K562 (cell line): Measurements from ENCODE around the gene LCP2. TPM values are rescaled to one million over a fixed set of nuclear protein-coding genes. Genes with fewer than 3 reads are reported as not detected.

ENCODE experiments used
- ATAC-seq: fragments of 200-7000 bp; cut with Tn5 transposase; 3 replicates; pipeline ENCODE4 v1.9.1; 2020; ENCODE audit warnings: moderate library complexity
- BruUV-seq: library from RNA; stranded (reverse); fragments of 400-500 nt; replicated peaks from 2 replicates; lab custom pipeline; 2021; lab: Mats Ljungman, UMichigan
- CTCF ChIA-PET: fragments of 300-600 bp; formaldehyde crosslinking; extraction: SDS; loops from one replicate; lab custom pipeline; 2021; ENCODE audit warnings: low intra/inter-chr PET ratio; lab: Yijun Ruan, JAX
- POLR2A ChIA-PET: fragments of 300-600, 350-650 bp; sonication (Branson Sonifier 250); formaldehyde crosslinking; extraction: SDS; loops from one replicate; lab custom pipeline; 2021; ENCODE audit warnings: antibody characterized with exemption, inconsistent platforms; lab: Yijun Ruan, JAX
- DNase-seq, 4 experiments: peaks; one replicate each; pipeline versions ENCODE4 v3.0.0 to v3.0.0-alpha.2; 2011 to 2018; ENCODE audit warnings: low spot score in 3 of 4, mixed read lengths in 3 of 4; ENCODE audit errors: extremely low read depth in 1 of 4
- FAIRE-seq: peaks from 2 replicates; lab custom pipeline; 2011; peaks lifted over from hg19 to GRCh38; lab: Jason Lieb, UNC
- H2AFZ ChIP-seq: 2 replicates; pipeline ENCODE4 v1.6.0; 2011; ENCODE audit warnings: low read depth, low read length, control low read depth, inconsistent platforms
- H3K27ac ChIP-seq: fragments of 200-600 bp; 3 replicates; pipeline ENCODE4 v1.8.0; 2011; ENCODE audit warnings: low read depth, mild to moderate bottlenecking, control low read depth, inconsistent platforms, low read length, moderate library complexity, mixed read lengths; ENCODE audit errors: extremely low read depth
- H3K27me3 ChIP-seq, 2 experiments: fragments of 300-600 bp in 1 of 2; 2 replicates in 1 of 2; 3 replicates in 1 of 2; pipeline versions ENCODE4 v1.6.0 to v1.8.0; 2011; ENCODE audit warnings: inconsistent platforms in 2 of 2, low read length in 2 of 2, mild to moderate bottlenecking in 1 of 2, mixed read lengths in 1 of 2, moderate library complexity in 1 of 2; ENCODE audit not compliant: control insufficient read depth in 2 of 2, insufficient read depth in 2 of 2
- H3K36me3 ChIP-seq: fragments of 300-600 bp; 3 replicates; pipeline ENCODE4 v1.8.0; 2011; ENCODE audit warnings: mild to moderate bottlenecking, low read length, inconsistent platforms; ENCODE audit not compliant: control insufficient read depth, insufficient read depth
- H3K4me1 ChIP-seq, 2 experiments: fragments of 200-600 bp in 1 of 2; replicated peaks in 1 of 2; 2 replicates in 1 of 2; 3 replicates in 1 of 2; pipeline versions ENCODE4 v1.5.1 to v1.8.0; 2011; ENCODE audit warnings: inconsistent platforms in 2 of 2, low read length in 2 of 2, mild to moderate bottlenecking in 1 of 2, mixed read lengths in 1 of 2, moderate library complexity in 1 of 2; ENCODE audit not compliant: control insufficient read depth in 2 of 2, insufficient read depth in 2 of 2
- H3K4me2 ChIP-seq: 2 replicates; pipeline ENCODE4 v1.6.1; 2011; ENCODE audit warnings: low read length, control low read depth, inconsistent platforms, mixed read lengths; ENCODE audit not compliant: insufficient read depth
- H3K4me3 ChIP-seq: fragments of 200-600 bp; sonication (generic), shearing (Covaris generic); 2 replicates; pipeline ENCODE4 v1.5.1; 2016; ENCODE audit warnings: control low read depth, inconsistent platforms
- H3K79me2 ChIP-seq: fragments of 200-600 bp; 3 replicates; pipeline ENCODE4 v1.8.0; 2011; ENCODE audit warnings: low read length, inconsistent platforms; ENCODE audit not compliant: control insufficient read depth, insufficient read depth
- H3K9ac ChIP-seq, 2 experiments: 2 replicates each; pipeline versions ENCODE4 v1.6.0 to v1.6.1; 2011; ENCODE audit warnings: low read depth in 2 of 2, low read length in 2 of 2, control low read depth in 1 of 2, inconsistent platforms in 1 of 2, mild to moderate bottlenecking in 1 of 2, mixed read lengths in 1 of 2; ENCODE audit not compliant: insufficient read depth in 1 of 2
- H3K9me1 ChIP-seq: one replicate; pipeline ENCODE4 v1.6.0; 2011; ENCODE audit warnings: inconsistent platforms, mild to moderate bottlenecking, low read length, moderate library complexity; ENCODE audit not compliant: control insufficient read depth, insufficient read depth
- H3K9me3 ChIP-seq: replicated peaks from 2 replicates; pipeline ENCODE4 v1.5.1; 2011; ENCODE audit warnings: low read depth, low read length, inconsistent platforms; ENCODE audit not compliant: control insufficient read depth, insufficient read depth
- H4K20me1 ChIP-seq: replicated peaks from 2 replicates; pipeline ENCODE4 v1.6.1; 2011; ENCODE audit warnings: low read length, inconsistent platforms, mixed read lengths; ENCODE audit not compliant: control insufficient read depth, insufficient read depth
- CHD4 ChIP-seq: fragments of 200-600 bp; sonication (generic); IDR thresholded peaks from 3 replicates; pipeline ENCODE4 v1.6.1; 2012; ENCODE audit warnings: low read depth, mild to moderate bottlenecking, mixed read lengths, low read length, inconsistent platforms; ENCODE audit not compliant: insufficient read depth, insufficient replicate concordance, poor library complexity, severe bottlenecking
- HMG20B ChIP-seq: fragments of 250-450 bp; sonication (Bioruptor Pico); IDR thresholded peaks from 2 replicates; pipeline ENCODE4 v1.5.0; 2021; ENCODE audit warnings: mild to moderate bottlenecking
- MAZ ChIP-seq, 2 experiments: fragments of 450-650 bp in 1 of 2; sonication (generic) in 1 of 2; formaldehyde crosslinking; IDR thresholded peaks in 1 of 2; conservative IDR thresholded peaks in 1 of 2; 2 replicates each; pipeline versions ENCODE4 v1.4.0 to v1.5.0; 2020; ENCODE audit warnings: mild to moderate bottlenecking in 1 of 2, missing genetic modification reagents in 1 of 2
- MXI1 ChIP-seq: IDR thresholded peaks from 2 replicates; pipeline ENCODE4 v1.6.1; 2011; ENCODE audit warnings: low read depth, mild to moderate bottlenecking, improper control_type of control experiment, low read length
- NCOA6 ChIP-seq: fragments of 450-650 bp; IDR thresholded peaks from 2 replicates; pipeline ENCODE4 v1.6.1; 2017; ENCODE audit warnings: mild to moderate bottlenecking
- POLR2AphosphoS2 ChIP-seq: IDR thresholded peaks from 2 replicates; pipeline ENCODE4 v1.6.1; 2012; ENCODE audit warnings: low read length, improper control_type of control experiment
- ZBED1 ChIP-seq: IDR thresholded peaks from 2 replicates; pipeline ENCODE4 v1.6.1; 2014
- ZNF41 ChIP-seq: fragments of 250-450 bp; sonication (Bioruptor Pico); conservative IDR thresholded peaks from 2 replicates; pipeline ENCODE4 v1.4.0; 2020; ENCODE audit warnings: mild to moderate bottlenecking
- ZNF586 ChIP-seq: fragments of 450-650 bp; formaldehyde crosslinking; conservative IDR thresholded peaks from 2 replicates; pipeline ENCODE4 v1.4.0; 2020; ENCODE audit warnings: mild to moderate bottlenecking, moderate library complexity
- WGBS: fragments of 100-300 bp; shearing (Covaris generic); methylation state at CpG from one replicate; pipeline ENCODE4 v1.1.6; 2016; ENCODE audit warnings: low coverage, mixed read lengths; ENCODE audit not compliant: insufficient coverage; ENCODE audit errors: missing lambda C conversion rate; 5-methylcytosine and 5-hydroxymethylcytosine counted together
- in situ Hi-C: fragments of 300-500 bp; cut with MboI; formaldehyde crosslinking; loops from 4 replicates; pipeline ENCODE4 v1.15.0; 2018; ENCODE audit warnings: inconsistent platforms, mixed read lengths
- intact Hi-C: fragments of 100-400 bp; cut with micrococcal nuclease; formaldehyde crosslinking; loops from 2 replicates; pipeline ENCODE4 v1.14.2; 2022
- polyA plus RNA-seq, 8 experiments: library from polyadenylated mRNA; depleted of rRNA in 4 of 8; stranded (reverse) in 5 of 8; unstranded in 3 of 8; fragments of >200 nt; fragmentation: Nextera tagmentation in 2 of 8; fragmentation: Illumina TruSeq in 1 of 8; extraction: Ambion mirVana in 2 of 8; extraction: Trizol in 1 of 8; gene quantifications; 2 replicates each; pipeline versions ENCODE4 v1.2.1 to v1.2.3, GENCODE V29; 2011 to 2014; ENCODE audit warnings: inconsistent platforms in 1 of 8, missing spikeins in 1 of 8
- total RNA-seq, 7 experiments: library from RNA; depleted of rRNA in 6 of 7; stranded (reverse); fragments of >200 nt in 6 of 7; fragmentation: Illumina TruSeq in 2 of 7; extraction: Trizol in 2 of 7; gene quantifications; 2 replicates each; pipeline versions ENCODE4 v1.2.1 to v1.2.3, GENCODE V29; 2011 to 2021; ENCODE audit warnings: low replicate concordance in 1 of 7
- TF ChIP-seq, protein P1 (sequence below): fragments of 450-650 bp; IDR thresholded peaks from 2 replicates; pipeline ENCODE4 v1.6.1; 2016; ENCODE audit warnings: antibody characterized with exemption

LCP2 gene
- total and polyA plus RNA-seq, 9 of the 15 experiments (the other 6 are each of a cell fraction or from before 2014, with no cell fraction given) = 4.0 to 31.3 (median 14.6) TPM

DNA sequence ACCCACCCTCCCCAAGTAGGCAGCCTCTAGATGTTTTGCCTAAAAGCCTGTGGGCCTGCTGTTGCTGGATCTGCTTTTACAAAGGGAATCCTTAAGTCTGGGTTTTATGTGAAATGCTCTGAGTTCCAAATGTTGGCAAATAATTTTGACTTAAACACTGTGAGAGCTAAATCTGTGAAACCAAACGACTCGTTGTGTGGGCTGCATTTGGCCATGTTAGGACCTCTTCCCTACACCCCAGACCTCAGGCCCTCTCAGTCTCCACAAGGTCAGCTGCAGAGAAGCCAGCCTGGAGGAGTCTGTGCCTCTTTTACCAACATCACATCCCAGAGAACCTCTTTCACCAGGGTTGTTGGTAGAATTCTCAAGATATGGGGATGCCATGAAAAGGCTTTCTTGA, 9.4 kb downstream of the LCP2 start:
- ChIA-PET POLR2A (interaction anchor here (1.0 kb wide), 1 partner anchor 9 kb away, joined by 4 read pairs; the partner anchor contains the start of gene LCP2), CTCF (no interaction called here)
- no peaks in the 10 kb centered on the region for H3K9me1 ChIP-seq
- no peak overlapping the region for H3K9ac ChIP-seq
- H2AFZ ChIP-seq = no peak overlapping the region
- in situ Hi-C loops = no loop called here
- DNase-seq (no peak), ATAC-seq (no peak), FAIRE-seq (no peak)
- no peaks in the 10 kb centered on the region for H4K20me1 ChIP-seq
- H3K4me1 ChIP-seq = no peaks in the 10 kb centered on the region; a peak in 2 of 5 replicates
- H3K27ac ChIP-seq = no peak overlapping the region
- no peaks in the 10 kb centered on the region for H3K27me3 ChIP-seq
- TF ChIP-seq, protein P1, sequence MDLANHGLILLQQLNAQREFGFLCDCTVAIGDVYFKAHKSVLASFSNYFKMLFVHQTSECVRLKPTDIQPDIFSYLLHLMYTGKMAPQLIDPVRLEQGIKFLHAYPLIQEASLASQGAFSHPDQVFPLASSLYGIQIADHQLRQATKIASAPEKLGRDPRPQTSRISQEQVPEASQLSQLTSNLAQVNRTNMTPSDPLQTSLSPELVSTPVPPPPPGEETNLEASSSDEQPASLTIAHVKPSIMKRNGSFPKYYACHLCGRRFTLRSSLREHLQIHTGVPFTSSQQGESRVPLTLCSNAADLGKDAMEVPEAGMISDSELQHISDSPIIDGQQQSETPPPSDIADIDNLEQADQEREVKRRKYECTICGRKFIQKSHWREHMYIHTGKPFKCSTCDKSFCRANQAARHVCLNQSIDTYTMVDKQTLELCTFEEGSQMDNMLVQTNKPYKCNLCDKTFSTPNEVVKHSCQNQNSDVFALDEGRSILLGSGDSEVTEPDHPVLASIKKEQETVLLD = no peak
- TF ChIP-seq POLR2AphosphoS2 (no peak), ZBED1 (no peak), CHD4 (no peak), NCOA6 (no peak), MAZ (CRISPR knock-in tag; conservative IDR thresholded peaks at IDR 0.05 in 1 of 2, IDR thresholded peaks at IDR 0.05 in 1 of 2) (no peak), MXI1 (no peak), HMG20B (CRISPR knock-in tag) (no peak), ZNF41 (CRISPR knock-in tag) (no peak), ZNF586 (CRISPR knock-in tag) (no peak)
- no TSS peak for BruUV-seq
- 27% methylated on average over 2 of the region's 2 CpGs for WGBS
- no peak overlapping the region for H3K4me3 ChIP-seq
- H3K4me2 ChIP-seq = no peak overlapping the region
- H3K36me3 ChIP-seq = 0 out of 3 replicates have a peak, but pooled peaks cover 5% of the 10 kb centered on the region
- intact Hi-C loops = no loop called here
- H3K9me3 ChIP-seq = no peaks in the 10 kb centered on the region
- H3K79me2 ChIP-seq = no peaks in the 10 kb centered on the region
